T-helper 22 cell (primary cell): ENCODE results near the gene TBX21.
A peak's percentile ranks its signal among the peaks of the same experiment; 100 is the strongest.

Experiments used
- DNase-seq: peaks from one replicate; pipeline ENCODE4 v3.0.0-alpha.2; 2020; ENCODE audit warnings: low read depth

Gene TBX21

GRCh38 chr17:47733047-47733673, at the start of gene TBX21:
Gene TBX21, plus strand, starts transcription at chr17:47733236. Its CDS starts 219 bp downstream, at chr17:47733455.
- DNase-seq, result peak; percentile 84

DNA sequence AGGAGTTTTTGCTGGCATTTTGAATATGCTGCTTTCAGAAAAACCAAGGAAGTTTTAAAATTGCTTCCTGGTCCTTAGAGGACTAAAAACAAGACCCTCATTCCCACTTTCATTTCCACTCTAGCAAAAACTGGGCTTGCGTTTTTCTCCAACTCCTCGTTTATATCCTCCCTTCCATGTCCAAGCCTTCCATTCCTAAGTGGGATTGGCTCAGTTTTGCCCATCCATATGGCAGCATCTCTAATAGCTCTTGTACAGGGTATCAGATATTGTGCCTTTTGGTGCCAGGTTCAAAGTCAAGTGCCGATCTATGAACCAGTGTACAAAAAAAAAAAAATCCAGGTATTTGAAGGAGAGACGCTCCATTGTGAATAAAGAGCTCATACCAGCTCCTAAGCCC, 49.0 kb upstream of the TBX21 start:
- no peak for DNase-seq

GRCh38 chr17:47684535-47685193, 48.4 kb upstream of the TBX21 start:
- no peak for DNase-seq

DNA sequence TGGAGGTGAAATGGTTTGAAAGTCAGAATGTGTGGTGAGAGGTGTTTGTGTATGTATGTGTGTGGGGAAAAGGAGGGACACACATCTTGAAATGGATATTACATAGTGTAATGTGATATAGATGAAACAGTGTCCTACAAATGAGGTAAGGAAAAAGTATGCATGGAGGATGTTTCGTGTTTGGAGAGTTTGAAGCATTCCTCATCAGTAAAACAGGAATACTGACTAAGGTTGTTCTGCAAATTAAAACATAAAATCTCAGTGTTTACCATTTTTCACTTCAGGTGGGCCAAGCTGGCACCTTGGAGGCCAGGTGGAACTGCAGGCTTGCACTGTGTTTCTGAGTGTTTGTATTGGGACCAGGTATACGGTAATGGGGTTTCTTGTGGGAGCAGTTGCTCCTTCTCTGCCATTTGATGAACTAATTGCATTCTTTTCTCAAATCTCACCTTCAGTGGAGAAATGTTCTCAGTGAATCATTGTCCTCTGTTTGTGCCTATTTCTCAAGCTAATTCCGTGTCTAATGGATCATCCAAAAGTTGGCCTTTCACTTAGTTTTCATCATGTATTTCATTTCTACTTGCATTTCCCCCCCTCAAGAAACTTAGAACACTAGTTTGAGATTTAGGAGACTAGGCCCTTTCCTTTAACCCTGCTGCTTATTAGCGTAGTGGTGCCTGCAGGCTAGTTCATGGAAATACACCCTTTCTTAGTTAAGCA, 47.3 kb upstream of the TBX21 start:
- no peak for DNase-seq

GRCh38 chr17:47686276-47686635, 46.8 kb upstream of the TBX21 start:
- no peak for DNase-seq

DNA sequence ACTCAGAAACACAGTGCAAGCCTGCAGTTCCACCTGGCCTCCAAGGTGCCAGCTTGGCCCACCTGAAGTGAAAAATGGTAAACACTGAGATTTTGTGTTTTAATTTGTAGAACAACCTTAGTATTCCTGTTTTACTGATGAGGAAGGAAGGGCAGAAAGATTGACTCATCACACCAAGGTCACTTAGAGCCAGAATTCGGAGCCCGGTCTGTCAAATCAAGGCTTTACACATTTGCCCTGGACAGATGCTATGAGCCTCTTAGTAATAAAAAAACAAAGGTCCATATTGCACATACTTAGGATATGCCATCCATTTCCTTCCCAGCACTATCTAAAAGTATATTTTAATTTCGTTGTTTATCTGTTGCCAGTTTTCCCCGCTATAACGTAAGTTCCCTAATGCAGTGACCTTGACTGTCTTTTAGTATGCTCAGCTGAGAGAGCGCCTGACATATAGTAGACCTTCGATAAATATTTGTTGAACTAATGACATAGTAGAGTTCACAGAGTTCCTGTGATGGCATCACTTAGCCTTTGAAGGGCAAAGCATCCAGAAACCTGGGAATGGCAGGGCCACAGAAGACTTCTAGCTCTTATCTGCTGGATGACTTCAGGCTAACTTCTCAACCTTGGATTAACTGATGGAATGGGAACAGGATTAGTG, 46.2 kb upstream of the TBX21 start:
- no peak for DNase-seq

DNA sequence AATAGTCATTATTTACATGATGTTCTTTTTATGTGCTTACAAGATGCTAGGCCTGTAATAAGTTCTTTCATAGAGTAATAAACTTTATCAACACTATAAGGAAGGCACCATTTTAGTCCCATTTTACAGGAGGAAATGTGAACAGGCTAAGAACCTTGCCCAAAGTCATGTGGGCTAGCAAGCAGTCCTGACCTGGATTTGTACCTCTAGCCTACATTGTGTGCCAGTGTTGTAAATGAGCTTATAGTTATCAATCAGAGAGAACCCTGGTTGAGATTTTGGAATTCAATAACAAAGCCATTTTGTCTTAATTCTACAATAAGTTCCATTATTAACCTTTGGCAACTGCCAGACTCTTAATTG, 45.7 kb upstream of the TBX21 start:
- DNase-seq, result no peak

- DNase-seq, result no peak
Observed at GRCh38 chr17:47687748-47688147, 45.3 kb upstream of the TBX21 start.

DNA sequence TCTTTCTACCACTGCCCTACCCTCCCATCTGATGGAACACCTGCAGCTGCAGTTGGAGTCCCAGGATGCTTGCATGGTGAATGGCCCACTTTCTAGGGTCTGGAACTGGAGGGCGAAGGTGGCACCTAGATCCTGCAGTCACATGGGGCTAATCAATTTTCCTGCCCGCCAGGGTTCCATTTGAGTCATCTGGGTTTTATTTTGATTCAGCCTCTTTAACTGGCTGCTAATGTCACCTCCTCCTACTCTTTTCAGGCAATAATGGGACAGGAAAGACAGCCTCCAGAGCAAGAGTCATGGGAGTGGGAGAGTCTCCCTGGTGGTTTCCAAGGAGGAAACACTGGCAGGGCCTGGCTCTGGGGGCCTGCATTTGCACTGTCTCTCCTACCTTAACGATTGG, 42.9 kb upstream of the TBX21 start:
- DNase-seq, result no peak

- no peak for DNase-seq
Observed at GRCh38 chr17:47692137-47692894, 40.7 kb upstream of the TBX21 start.

DNA sequence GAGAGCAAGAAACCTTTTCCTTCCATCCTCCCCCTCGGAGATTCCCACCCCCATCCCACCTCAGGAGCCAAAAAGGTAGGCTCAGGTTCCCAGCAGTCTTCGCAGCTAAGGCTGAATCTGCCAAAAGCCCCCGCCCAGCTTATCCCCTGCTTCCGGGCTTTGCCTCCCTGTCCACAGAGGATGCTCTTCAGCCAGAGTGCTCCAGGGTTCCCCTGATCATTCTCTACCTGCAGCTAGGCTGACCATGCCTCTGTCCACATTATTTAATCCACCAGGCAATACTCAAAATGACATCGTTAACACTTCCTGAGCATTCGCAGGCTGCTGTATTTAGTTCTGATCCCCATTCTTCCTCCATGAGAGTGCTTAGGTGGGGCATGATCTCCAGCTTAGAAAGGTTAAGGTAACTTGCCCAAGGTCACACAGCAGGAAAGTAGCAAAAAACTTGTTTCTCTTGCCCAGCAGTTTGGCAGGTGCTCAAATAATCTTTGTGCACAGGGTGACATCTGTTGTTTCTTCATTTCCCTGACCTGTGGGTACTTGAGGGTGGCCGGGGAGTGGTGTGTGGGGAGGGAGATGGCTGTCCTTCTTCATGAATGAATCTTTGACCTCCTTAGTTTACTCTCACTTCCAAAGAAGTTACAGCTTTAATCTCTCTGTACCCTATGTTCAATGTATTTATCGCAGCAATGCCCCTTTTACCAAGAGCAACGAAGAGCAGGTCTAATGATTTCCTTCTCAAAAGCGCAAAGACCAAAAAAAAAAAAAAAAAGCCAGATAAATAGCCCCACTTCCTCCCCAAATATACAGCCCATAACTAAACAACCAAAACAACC, 39.9 kb upstream of the TBX21 start:
- DNase-seq, result no peak

DNA sequence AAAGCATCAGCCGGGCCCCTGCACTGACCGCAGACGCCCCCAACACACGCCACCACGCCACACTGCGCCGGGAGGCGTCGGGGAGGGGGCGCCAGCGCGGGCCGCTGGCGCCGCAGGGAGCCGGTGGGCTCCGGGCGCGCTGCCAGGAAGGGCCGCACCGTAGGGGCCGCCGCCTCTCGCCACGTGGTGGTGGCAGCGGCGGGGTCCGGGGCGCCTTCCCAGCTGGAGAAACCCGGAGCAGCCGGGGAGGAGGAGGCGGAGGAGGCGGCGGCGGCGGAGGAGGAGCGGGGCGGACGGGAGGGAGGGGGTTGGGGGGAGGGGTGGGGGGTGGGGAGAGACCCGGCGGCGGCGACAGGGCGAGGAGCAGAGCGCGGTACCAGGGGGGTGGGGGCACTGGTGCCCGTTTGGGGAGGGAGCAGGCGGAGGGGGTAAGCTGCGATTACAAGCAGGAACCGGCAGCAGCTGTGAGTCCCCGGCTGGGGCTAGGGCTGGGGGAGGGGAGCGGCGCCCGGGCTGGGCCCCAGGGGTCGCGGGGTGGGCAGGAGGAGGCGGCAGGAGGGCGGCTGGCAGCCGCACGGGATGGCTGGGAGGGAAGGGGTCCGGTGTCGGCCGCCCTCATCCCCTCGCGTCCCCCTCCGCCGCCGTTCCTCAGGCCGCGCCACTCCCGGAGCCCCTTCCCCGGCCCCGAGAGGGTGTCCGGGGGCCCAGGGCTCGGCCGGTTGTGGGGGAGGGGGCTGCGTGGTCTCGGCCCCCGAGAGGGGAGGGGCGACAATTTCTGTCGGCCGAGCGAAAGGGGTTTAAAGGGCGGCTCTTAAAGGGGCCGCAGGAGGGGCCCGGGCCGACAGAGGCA, 39.1 kb upstream of the TBX21 start, which contains the start of gene TBKBP1:
Gene TBKBP1 (plus strand): TSS at position 431 of the 850 bp plus-strand sequence. CDS start 1,952 bp downstream, outside the sequence.
- DNase-seq, result peak; percentile 38

GRCh38 chr17:47694581-47695428, 38.2 kb upstream of the TBX21 start:
- no peak for DNase-seq

DNA sequence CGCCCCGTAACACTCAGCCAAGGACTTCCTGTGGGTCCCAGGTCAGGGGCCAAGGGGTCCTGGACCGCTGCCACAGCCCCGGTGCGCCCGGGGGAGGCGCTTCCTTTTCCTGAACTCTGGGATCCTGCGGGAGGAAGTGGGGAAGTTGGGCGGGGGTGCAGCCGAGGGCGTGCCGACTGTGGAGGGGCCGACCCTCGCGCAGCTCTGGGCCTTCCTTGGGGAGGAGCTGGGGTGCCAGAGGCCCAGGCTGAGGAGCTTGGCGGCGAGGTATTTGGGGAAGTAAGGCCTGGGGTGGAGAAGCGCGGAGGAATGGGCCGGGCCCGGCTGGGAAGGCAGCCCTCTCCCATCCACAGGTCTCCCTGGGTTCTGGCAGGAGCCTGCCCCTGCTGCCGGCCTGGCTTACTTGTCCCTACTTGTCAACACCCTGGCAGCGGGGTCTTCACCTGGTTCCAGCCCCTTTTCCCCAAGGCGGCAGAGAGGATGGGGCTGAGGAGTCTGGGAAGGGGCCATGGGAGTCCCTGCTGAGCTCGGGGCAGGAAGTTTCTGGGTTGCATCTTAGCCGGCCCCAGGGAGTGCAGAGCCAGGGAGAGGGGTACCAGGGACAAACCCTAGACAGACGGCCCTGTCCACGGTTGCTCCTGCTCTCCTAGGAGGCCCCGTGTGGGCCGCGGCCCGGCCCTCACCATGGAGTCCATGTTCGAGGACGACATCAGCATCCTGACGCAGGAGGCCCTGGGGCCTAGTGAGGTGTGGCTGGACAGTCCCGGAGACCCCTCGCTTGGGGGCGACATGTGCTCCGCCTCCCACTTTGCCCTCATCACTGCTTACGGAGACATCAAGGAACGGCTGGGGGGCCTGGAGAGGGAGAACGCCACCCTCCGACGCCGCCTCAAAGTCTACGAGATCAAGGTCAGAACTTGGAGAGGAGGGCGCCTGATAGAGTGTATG, 37.3 kb upstream of the TBX21 start:
- DNase-seq, result no peak

DNA sequence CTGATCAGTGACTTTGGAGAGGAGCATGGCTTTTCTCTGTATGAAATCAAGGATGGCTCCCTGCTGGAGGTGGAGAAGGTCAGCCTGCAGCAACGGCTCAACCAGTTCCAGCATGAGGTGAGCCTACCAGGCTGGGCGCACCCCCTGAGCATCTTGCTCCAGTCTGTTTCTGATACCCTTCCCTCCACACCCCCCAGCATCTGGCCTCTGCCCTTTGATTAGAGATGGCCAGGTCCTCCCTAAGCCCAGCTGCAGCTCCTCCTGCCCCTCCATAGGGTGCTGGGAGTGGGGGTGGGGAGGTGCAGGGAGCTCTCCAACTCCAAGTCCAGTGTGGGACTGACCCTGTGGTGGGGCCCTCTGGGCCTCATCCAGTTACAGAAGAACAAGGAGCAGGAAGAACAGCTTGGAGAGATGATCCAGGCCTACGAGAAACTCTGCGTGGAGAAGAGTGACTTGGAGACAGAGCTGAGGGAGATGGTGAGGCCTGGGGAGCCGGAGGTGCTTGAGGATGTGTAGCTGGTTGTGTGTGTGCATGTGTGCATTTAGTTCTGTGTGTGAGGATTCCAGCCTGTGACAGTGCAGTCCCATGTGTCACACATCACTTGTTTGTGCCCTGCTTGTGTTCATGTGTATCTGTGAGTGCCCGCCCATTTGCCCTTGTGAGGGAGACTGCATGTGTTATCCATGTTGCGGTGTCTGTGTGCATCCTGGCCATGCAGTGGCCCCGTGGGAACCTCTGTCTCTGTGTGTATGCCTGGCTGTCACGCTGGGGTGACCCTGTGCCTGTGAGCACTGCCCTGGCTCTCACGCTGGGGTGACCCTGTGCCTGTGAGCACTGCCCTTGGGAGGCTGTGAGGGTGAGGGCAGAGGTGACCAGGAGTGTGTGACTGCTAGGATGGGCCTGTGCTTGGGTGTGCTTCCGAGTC, 36.1 kb upstream of the TBX21 start:
- no peak for DNase-seq

DNA sequence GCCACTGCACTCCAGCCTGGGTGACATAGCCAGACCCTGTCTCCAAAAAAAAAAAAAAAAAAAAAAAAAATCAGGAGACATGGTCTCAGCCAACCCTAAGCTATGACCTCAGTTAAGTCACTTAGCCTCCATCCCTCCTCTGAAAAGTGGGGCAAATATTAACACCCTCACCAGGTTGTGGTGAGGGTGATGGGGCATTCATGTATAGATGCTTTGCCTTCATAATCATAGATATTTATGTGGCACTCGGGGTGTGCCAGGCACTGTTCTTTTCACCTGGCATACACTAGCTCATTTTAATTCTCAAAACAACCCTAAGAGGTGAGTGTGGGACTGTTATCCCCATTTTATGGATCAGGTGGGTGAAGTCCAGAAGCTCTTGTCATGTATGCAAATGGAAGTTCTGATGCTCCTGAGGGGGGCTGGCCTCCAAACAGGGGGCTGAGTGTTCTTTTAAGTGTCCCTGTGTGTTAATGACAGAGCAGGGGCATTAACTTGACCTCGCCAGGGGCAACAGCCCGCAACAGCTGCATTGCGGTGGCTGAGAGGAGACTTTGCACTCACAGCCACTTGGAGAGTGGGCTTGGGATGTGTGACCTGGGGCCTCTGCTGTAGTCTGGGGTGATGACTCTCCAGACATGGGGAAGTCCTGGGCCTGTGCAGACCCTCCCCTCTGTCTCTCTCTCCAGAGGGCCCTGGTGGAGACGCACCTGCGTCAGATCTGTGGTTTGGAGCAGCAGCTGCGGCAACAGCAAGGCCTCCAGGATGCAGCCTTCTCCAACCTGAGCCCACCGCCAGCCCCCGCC, 34.9 kb upstream of the TBX21 start:
- no peak for DNase-seq
